Sigmoid colon (tissue), 7 donors: ENCODE data around the gene SELENOI. TPM values are rescaled to one million over a fixed set of nuclear protein-coding genes. Genes with fewer than 3 reads are reported as not detected.

Experiments used
- DNase-seq: peaks from one replicate; pipeline ENCODE4 v3.0.0-alpha.2; 2019
- H3K27ac ChIP-seq, 4 donors: fragments of 200-600 bp; sonication (generic); one replicate each; pipeline ENCODE4 v1.5.1; 2016 to 2019; ENCODE audit warnings: mild to moderate bottlenecking in 1 of 4
- H3K27me3 ChIP-seq, 3 donors: fragments of 200-600 bp; sonication (generic); one replicate each; pipeline ENCODE4 v1.5.1; 2019; ENCODE audit warnings: mild to moderate bottlenecking in 1 of 3
- H3K36me3 ChIP-seq, 4 donors: fragments of 200-600 bp; sonication (generic); one replicate each; pipeline ENCODE4 v1.5.1; 2016 to 2019
- H3K4me1 ChIP-seq, 4 donors: fragments of 200-600 bp; sonication (generic); one replicate each; pipeline ENCODE4 v1.5.1; 2017 to 2019
- H3K4me3 ChIP-seq, 4 donors: fragments of 200-600 bp; sonication (generic); one replicate each; pipeline ENCODE4 v1.5.1; 2017 to 2019; ENCODE audit warnings: mild to moderate bottlenecking in 2 of 4, moderate library complexity in 1 of 4
- H3K9me3 ChIP-seq, 4 donors: fragments of 200-600 bp in 3 of 4; sonication (generic) in 3 of 4; one replicate each; pipeline versions ENCODE4 v1.5.1 to v1.6.1; 2013 to 2019
- EP300 ChIP-seq, 4 donors: sonication (generic); formaldehyde crosslinking; IDR thresholded peaks; one replicate each; pipeline ENCODE4 v1.6.1; 2017; ENCODE audit warnings: antibody characterized with exemption in 4 of 4
- POLR2A ChIP-seq, 2 donors: fragments of 450-650 bp; IDR thresholded peaks; one replicate each; pipeline ENCODE4 v1.6.1; 2016; ENCODE audit warnings: antibody characterized with exemption in 2 of 2, mild to moderate bottlenecking in 2 of 2, moderate library complexity in 2 of 2
- POLR2AphosphoS5 ChIP-seq, 4 donors: sonication (generic); formaldehyde crosslinking; IDR thresholded peaks; one replicate each; pipeline ENCODE4 v1.6.1; 2017; ENCODE audit warnings: antibody characterized with exemption in 4 of 4
- WGBS, 2 donors: extraction: QIAGEN DNeasy Blood & Tissue Kit; methylation state at CpG; one replicate each; pipeline ENCODE4 v1.1.7; 2013; 5-methylcytosine and 5-hydroxymethylcytosine counted together
- intact Hi-C: fragments of 100-400 bp; cut with DNase I; formaldehyde crosslinking; loops from one replicate; pipeline ENCODE4 v1.15.1; 2023
- polyA plus RNA-seq, 3 donors: library from polyadenylated mRNA; stranded (reverse); fragments of 200-250 nt; gene quantifications; one replicate each; pipeline ENCODE4 v1.2.3, GENCODE V29; 2013
- total RNA-seq, 4 donors: library from RNA; depleted of rRNA; stranded (reverse); fragments of >200 nt; gene quantifications; one replicate each; pipeline ENCODE4 v1.1.0, GENCODE V29; 2016
- TF ChIP-seq, protein P1 (sequence below), 4 experiments: fragments of 450-650 bp in 3 of 4; fragments of 200-600 bp in 1 of 4; IDR thresholded peaks; one replicate each; pipeline ENCODE4 v1.5.1; 2016 to 2019; ENCODE audit warnings: antibody characterized with exemption in 4 of 4, mild to moderate bottlenecking in 3 of 4, moderate library complexity in 2 of 4
- donor health status: healthy with polysubstance abuse.
- donor health status: Bipolar disorder and iron deficiency.
- donor health status: healthy.

Gene SELENOI
- total and polyA plus RNA-seq, 7 donors: 1.2 to 11.0 (median 8.9) TPM

DNA sequence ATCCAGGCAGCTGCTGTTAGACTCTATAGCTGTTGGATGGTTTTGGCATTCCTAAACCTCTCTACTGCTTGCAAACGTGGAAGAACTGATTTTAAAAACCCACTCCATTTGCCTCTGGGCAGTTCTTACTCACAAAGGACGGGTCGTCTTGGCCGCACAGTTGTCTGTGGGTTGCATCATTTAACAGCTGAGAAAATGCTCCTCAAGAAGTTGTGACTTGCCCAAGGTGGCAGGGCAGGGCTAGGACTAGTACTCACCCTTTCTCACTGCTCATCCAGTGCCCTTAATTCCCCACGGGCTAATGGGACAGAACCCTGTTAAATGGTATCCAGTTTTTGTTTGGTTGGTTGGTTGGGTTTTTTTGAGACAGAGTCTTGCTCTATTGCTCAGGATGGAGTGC, 54.8 kb downstream of the SELENOI start:
- TF ChIP-seq EP300 (IDR thresholded peaks at IDR 0.05) (no peak), POLR2A (IDR thresholded peaks at IDR 0.05) (no peak), POLR2AphosphoS5 (IDR thresholded peaks at IDR 0.05) (no peak)
- TF ChIP-seq, protein P1, sequence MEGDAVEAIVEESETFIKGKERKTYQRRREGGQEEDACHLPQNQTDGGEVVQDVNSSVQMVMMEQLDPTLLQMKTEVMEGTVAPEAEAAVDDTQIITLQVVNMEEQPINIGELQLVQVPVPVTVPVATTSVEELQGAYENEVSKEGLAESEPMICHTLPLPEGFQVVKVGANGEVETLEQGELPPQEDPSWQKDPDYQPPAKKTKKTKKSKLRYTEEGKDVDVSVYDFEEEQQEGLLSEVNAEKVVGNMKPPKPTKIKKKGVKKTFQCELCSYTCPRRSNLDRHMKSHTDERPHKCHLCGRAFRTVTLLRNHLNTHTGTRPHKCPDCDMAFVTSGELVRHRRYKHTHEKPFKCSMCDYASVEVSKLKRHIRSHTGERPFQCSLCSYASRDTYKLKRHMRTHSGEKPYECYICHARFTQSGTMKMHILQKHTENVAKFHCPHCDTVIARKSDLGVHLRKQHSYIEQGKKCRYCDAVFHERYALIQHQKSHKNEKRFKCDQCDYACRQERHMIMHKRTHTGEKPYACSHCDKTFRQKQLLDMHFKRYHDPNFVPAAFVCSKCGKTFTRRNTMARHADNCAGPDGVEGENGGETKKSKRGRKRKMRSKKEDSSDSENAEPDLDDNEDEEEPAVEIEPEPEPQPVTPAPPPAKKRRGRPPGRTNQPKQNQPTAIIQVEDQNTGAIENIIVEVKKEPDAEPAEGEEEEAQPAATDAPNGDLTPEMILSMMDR (IDR thresholded peaks at IDR 0.05): no peak
- H3K36me3 ChIP-seq: peaks cover 0 to 6% (median 0%) of the 10 kb centered on the region in 4 donors
- no peak overlapping the region for H3K27ac ChIP-seq
- intact Hi-C loops: no loop called here
- H3K4me3 ChIP-seq: no peak overlapping the region
- no peak for DNase-seq
- peaks cover 0 to 5% (median 0%) of the 10 kb centered on the region in 3 donors for H3K27me3 ChIP-seq
- no peaks in the 10 kb centered on the region for H3K9me3 ChIP-seq
- 83% methylated on average over 5 of the region's 5 CpGs for WGBS, 2 donors
- H3K4me1 ChIP-seq: peaks cover 0 to 9% (median 8%) of the 10 kb centered on the region in 4 donors

DNA sequence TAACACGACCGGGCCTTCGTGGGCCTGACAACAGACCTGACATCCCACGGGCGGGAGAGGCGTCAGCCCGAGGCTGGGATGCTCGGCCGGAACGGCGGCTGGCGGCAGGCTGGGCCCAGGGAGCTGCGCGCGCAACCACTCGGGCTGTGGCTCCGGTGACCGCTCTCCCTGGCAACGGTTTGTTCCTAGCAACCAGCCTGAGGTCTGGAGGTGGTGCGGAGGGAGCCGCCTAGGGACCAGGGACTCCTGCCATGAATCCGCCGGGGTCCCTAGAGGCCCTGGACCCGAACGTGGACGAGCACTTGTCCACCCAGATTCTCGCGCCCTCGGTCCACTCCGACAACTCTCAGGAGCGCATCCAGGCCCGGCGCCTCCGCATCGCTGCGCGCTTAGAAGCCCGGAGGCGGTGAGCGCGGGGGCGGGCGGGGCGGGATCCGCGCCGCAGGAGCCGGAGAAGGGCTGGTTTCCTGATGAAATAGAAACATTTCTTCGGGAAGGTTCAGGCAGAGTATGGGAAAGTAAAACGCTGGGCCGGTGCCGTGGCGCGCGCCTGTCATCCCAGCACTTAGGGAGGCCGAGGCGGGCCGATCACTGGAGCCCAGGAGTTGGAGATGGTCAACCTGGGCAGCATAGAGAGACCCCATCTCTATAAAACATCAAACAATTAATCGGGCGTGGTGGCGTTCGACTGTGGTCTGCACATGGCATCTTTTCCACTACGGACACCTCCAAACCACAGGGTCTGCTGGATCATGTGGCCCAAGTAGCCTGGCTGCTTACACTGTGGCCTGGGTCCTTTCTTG, 56.0 kb downstream of the SELENOI start, which contains the start of gene DRC1:
DRC1 (plus strand) TSS at position 182 of the 803 bp plus-strand sequence; CDS start at position 252, 70 bp downstream.
- no peaks in the 10 kb centered on the region for H3K36me3 ChIP-seq
- peak within 1 kb of the TSS in 3 of 4 donors; percentile 11 to 42 (median 37) for H3K4me3 ChIP-seq
- H3K9me3 ChIP-seq: no peaks in the 10 kb centered on the region
- peaks cover 0 to 5% (median 0%) of the 10 kb centered on the region in 3 donors for H3K27me3 ChIP-seq
- 17 to 19% methylated on average over 63 of the region's 63 CpGs for WGBS, 2 donors
- TF ChIP-seq POLR2AphosphoS5 (IDR thresholded peaks at IDR 0.05): no peak
- TF ChIP-seq, protein P1 (IDR thresholded peaks at IDR 0.05): no peak
- TF ChIP-seq EP300 (IDR thresholded peaks at IDR 0.05): no peak
- no peak for TF ChIP-seq POLR2A (IDR thresholded peaks at IDR 0.05)
- H3K27ac ChIP-seq: no peak within 1 kb of the TSS
- DNase-seq: peak; percentile 68
- intact Hi-C loops: no loop called here
- H3K4me1 ChIP-seq: peaks cover 0 to 9% (median 8%) of the 10 kb centered on the region in 4 donors

DNA sequence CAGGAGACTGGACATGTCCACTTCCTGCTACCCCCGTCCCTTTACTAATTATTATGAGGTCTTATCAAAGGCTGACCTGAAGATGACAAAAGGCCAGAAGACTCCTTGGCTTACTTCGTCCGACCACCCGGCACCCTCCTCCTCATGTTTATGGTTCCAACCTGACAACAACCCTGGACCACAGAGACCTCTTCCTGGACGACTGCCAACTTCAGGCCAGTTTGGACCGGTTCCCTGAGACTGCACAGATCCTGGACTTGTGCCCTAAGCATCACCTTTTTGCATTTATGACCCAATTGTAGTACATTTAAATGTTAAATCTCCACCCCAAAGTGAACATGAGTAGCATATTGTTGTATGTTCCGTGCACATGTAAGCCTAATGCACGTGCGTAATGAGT, 61.6 kb downstream of the SELENOI start:
- no peak overlapping the region for H3K27ac ChIP-seq
- TF ChIP-seq EP300 (IDR thresholded peaks at IDR 0.05) (no peak), POLR2AphosphoS5 (IDR thresholded peaks at IDR 0.05) (no peak)
- no peaks in the 10 kb centered on the region for H3K27me3 ChIP-seq
- no peaks in the 10 kb centered on the region for H3K9me3 ChIP-seq
- no peaks in the 10 kb centered on the region for H3K36me3 ChIP-seq
- no peak for DNase-seq
- intact Hi-C loops: no loop called here
- WGBS, 2 donors: 54 to 72% methylated on average over 9 of the region's 9 CpGs
- no peak overlapping the region for H3K4me3 ChIP-seq
- H3K4me1 ChIP-seq: no peaks in the 10 kb centered on the region

DNA sequence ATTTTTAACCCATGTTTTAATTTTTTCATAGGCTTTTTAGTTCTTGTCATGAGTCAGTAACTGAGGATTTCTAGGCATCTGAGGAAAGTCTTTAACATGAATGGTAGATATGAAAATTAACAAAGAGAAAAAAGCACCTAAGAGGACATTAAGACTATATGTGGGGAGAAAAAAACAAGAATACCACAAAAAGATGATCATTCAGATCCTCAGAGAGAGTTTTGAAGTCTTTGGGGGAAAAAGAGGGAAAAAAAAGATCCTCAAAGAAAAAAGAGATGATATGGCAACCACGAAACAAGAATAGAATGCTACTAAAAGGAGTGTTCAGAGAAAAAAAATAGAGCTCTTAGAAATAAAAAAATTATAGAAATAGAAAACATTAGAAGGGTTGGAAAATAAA, 63.8 kb downstream of the SELENOI start:
- no peaks in the 10 kb centered on the region for H3K9me3 ChIP-seq
- H3K27me3 ChIP-seq: no peaks in the 10 kb centered on the region
- H3K4me1 ChIP-seq: no peaks in the 10 kb centered on the region
- no peaks in the 10 kb centered on the region for H3K36me3 ChIP-seq
- intact Hi-C loops: no loop called here
- no peak for DNase-seq
- no peak overlapping the region for H3K27ac ChIP-seq
- WGBS, 2 donors: 51 to 92% methylated on average over 1 of the region's 1 CpG
- no peak for TF ChIP-seq EP300 (IDR thresholded peaks at IDR 0.05)
- no peak overlapping the region for H3K4me3 ChIP-seq

DNA sequence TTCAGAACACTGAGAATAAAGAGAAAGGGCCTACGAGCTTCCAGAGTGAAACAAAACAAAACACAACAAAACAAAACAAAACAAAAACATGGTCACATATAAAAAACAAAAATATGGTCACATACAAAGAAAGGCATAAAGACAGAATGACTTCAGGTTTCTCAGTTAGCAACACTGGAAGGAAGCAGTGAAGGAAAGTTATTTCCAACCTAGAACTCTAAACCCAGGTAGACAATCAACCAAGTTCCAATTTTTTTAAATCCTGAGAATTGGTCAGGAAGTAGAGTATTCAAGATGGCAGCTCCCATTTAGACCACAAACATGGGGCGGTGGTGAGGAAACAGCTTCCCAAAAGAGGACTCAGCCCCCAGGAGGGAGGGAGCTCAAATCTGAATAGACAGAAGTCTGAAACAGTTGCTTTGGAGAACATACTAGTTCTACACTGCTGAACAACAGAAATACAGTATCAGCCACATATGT, 64.9 kb downstream of the SELENOI start:
- no peak for DNase-seq
- no peaks in the 10 kb centered on the region for H3K4me1 ChIP-seq
- no peak overlapping the region for H3K27ac ChIP-seq
- H3K9me3 ChIP-seq: no peaks in the 10 kb centered on the region
- H3K36me3 ChIP-seq: no peaks in the 10 kb centered on the region
- 83 to 87% methylated on average over 2 of the region's 2 CpGs for WGBS, 2 donors
- intact Hi-C loops: no loop called here
- no peaks in the 10 kb centered on the region for H3K27me3 ChIP-seq
- H3K4me3 ChIP-seq: no peak overlapping the region
- TF ChIP-seq, protein P1 (IDR thresholded peaks at IDR 0.05): no peak
- TF ChIP-seq POLR2A (IDR thresholded peaks at IDR 0.05): no peak
- TF ChIP-seq POLR2AphosphoS5 (IDR thresholded peaks at IDR 0.05): no peak
- TF ChIP-seq EP300 (IDR thresholded peaks at IDR 0.05): no peak
